ENCODE measurements around the gene SORCS1. TPM values are rescaled to one million over a fixed set of nuclear protein-coding genes. Genes with fewer than 3 reads are reported as not detected.

Gene SORCS1
- total RNA-seq, 4 donors from 2014 or later: 7.1 to 16.7 (median 10.7) TPM

- 39% methylated on average over 4 of the region's 4 CpGs for WGBS
- no peaks in the 10 kb centered on the region for H3K27me3 ChIP-seq
- DNase-seq (ENCODE audit: extremely low spot score): peak; percentile 66
- intact Hi-C loops (cut with DNase I): no loop called here
- H3K4me1 ChIP-seq: peaks cover 6 to 16% (median 12%) of the 10 kb centered on the region in 4 donors
- no peaks in the 10 kb centered on the region for H3K36me3 ChIP-seq
- TF ChIP-seq POLR2AphosphoS5 (IDR thresholded peaks at IDR 0.05) (no peak), CTCF (IDR thresholded peaks at IDR 0.05) (no peak), EP300 (IDR thresholded peaks at IDR 0.05) (no peak), POLR2A (IDR thresholded peaks at IDR 0.05; ENCODE audit: low read depth) (no peak)
- no peaks in the 10 kb centered on the region for H3K9me3 ChIP-seq
- H3K4me3 ChIP-seq: no peak overlapping the region
- no peak overlapping the region for H3K27ac ChIP-seq (replicated peaks in 1 of 4)
Observed at GRCh38 chr10:106917452-106918055, 247.0 kb downstream of the SORCS1 start.

GRCh38 chr10:106914016-106914415 is 250.5 kb downstream of the SORCS1 start:
- no peak for DNase-seq (ENCODE audit: extremely low spot score)
- H3K9me3 ChIP-seq: no peaks in the 10 kb centered on the region
- TF ChIP-seq EP300 (IDR thresholded peaks at IDR 0.05): no peak
- no peak for TF ChIP-seq POLR2AphosphoS5 (IDR thresholded peaks at IDR 0.05)
- no peak for TF ChIP-seq CTCF (IDR thresholded peaks at IDR 0.05)
- no peak for TF ChIP-seq POLR2A (IDR thresholded peaks at IDR 0.05; ENCODE audit: low read depth)
- 85% methylated on average over 3 of the region's 3 CpGs for WGBS
- no peaks in the 10 kb centered on the region for H3K27me3 ChIP-seq
- intact Hi-C loops (cut with DNase I): no loop called here
- H3K27ac ChIP-seq (replicated peaks in 1 of 4): no peak overlapping the region
- no peaks in the 10 kb centered on the region for H3K36me3 ChIP-seq
- H3K4me1 ChIP-seq: peaks cover 6 to 16% (median 12%) of the 10 kb centered on the region in 4 donors
- H3K4me3 ChIP-seq: no peak overlapping the region

- Histone ChIP-seq H3K4me3 (no peak overlapping the region), H3K27ac (replicated peaks in 1 of 4) (no peak overlapping the region), H3K36me3 (no peaks in the 10 kb centered on the region), H3K4me1 (peaks cover 6 to 15% (median 12%) of the 10 kb centered on the region in 4 donors), H3K27me3 (no peaks in the 10 kb centered on the region), H3K9me3 (no peaks in the 10 kb centered on the region)
- intact Hi-C loops (cut with DNase I): no loop called here
- 89% methylated on average over 4 of the region's 4 CpGs for WGBS
- TF ChIP-seq POLR2A (IDR thresholded peaks at IDR 0.05; ENCODE audit: low read depth): no peak
- TF ChIP-seq EP300 (IDR thresholded peaks at IDR 0.05): no peak
- no peak for TF ChIP-seq POLR2AphosphoS5 (IDR thresholded peaks at IDR 0.05)
- no peak for TF ChIP-seq CTCF (IDR thresholded peaks at IDR 0.05)
- DNase-seq (ENCODE audit: extremely low spot score): peak; percentile 72
Observed at GRCh38 chr10:106913348-106913747, 251.2 kb downstream of the SORCS1 start.

GRCh38 chr10:106911096-106911495 is 253.4 kb downstream of the SORCS1 start:
- H3K27me3 ChIP-seq: no peaks in the 10 kb centered on the region
- H3K4me3 ChIP-seq: no peak overlapping the region
- H3K36me3 ChIP-seq: no peaks in the 10 kb centered on the region
- DNase-seq (ENCODE audit: extremely low spot score): no peak
- no peaks in the 10 kb centered on the region for H3K9me3 ChIP-seq
- WGBS: 75% methylated on average over 3 of the region's 3 CpGs
- no peaks in the 10 kb centered on the region for H3K4me1 ChIP-seq
- TF ChIP-seq POLR2AphosphoS5 (IDR thresholded peaks at IDR 0.05) (no peak), CTCF (IDR thresholded peaks at IDR 0.05) (no peak)
- no peak overlapping the region for H3K27ac ChIP-seq (replicated peaks in 1 of 4)
- intact Hi-C loops (cut with DNase I): no loop called here

GRCh38 chr10:106910666-106911065 is 253.8 kb downstream of the SORCS1 start:
- H3K9me3 ChIP-seq: no peaks in the 10 kb centered on the region
- peak; percentile 14 for DNase-seq (ENCODE audit: extremely low spot score)
- 74% methylated on average over 4 of the region's 4 CpGs for WGBS
- intact Hi-C loops (cut with DNase I): no loop called here
- H3K27me3 ChIP-seq: no peaks in the 10 kb centered on the region
- no peak for TF ChIP-seq POLR2A (IDR thresholded peaks at IDR 0.05; ENCODE audit: low read depth)
- TF ChIP-seq CTCF (IDR thresholded peaks at IDR 0.05): no peak
- no peak for TF ChIP-seq EP300 (IDR thresholded peaks at IDR 0.05)
- no peak for TF ChIP-seq POLR2AphosphoS5 (IDR thresholded peaks at IDR 0.05)
- no peak overlapping the region for H3K27ac ChIP-seq (replicated peaks in 1 of 4)
- no peaks in the 10 kb centered on the region for H3K36me3 ChIP-seq
- no peaks in the 10 kb centered on the region for H3K4me1 ChIP-seq
- H3K4me3 ChIP-seq: no peak overlapping the region

Measured in esophagus muscularis mucosa (tissue), 4 donors.